ACC112 (cell line): ENCODE data around the gene FKBP2.
"Not testable (repeated sequence)": the region's sequence is repeated elsewhere in the genome, so short reads cannot be mapped to it uniquely, and the experiment has no call there.

Experiments used
- H2AFZ ChIP-seq: fragments of 200-600 bp; sonication (generic); one replicate; pipeline ENCODE4 v1.6.0; 2017; ENCODE audit warnings: antibody characterized with exemption, low read length; ENCODE audit not compliant: unreplicated experiment
- H3K27ac ChIP-seq: fragments of 200-600 bp; sonication (generic); 2 replicates; pipeline ENCODE4 v1.5.1; 2014; ENCODE audit warnings: low read depth, mild to moderate bottlenecking, antibody characterized with exemption, low read length, moderate library complexity
- H3K27me3 ChIP-seq: fragments of 200-600 bp; sonication (generic); 2 replicates; pipeline ENCODE4 v1.6.1; 2014; ENCODE audit warnings: mild to moderate bottlenecking, antibody characterized with exemption, low read length, moderate library complexity, mixed read lengths; ENCODE audit not compliant: insufficient read depth
- H3K36me3 ChIP-seq: fragments of 200-600 bp; sonication (generic); 2 replicates; pipeline ENCODE4 v1.6.1; 2016; ENCODE audit warnings: mild to moderate bottlenecking, antibody characterized with exemption, low read length, moderate library complexity, mixed read lengths; ENCODE audit not compliant: insufficient read depth
- H3K4me1 ChIP-seq: fragments of 200-600 bp; sonication (generic); one replicate; pipeline ENCODE4 v1.6.1; 2016; ENCODE audit warnings: low read length, mixed read lengths; ENCODE audit not compliant: insufficient read depth, unreplicated experiment, control insufficient read depth
- H3K4me3 ChIP-seq: fragments of 200-600 bp; sonication (generic); 2 replicates; pipeline ENCODE4 v1.5.1; 2014; ENCODE audit warnings: mild to moderate bottlenecking, low read depth, low read length
- H3K79me2 ChIP-seq: fragments of 200-600 bp; sonication (generic); one replicate; pipeline ENCODE4 v1.6.0; 2016; ENCODE audit warnings: low read length; ENCODE audit not compliant: control insufficient read depth, unreplicated experiment, insufficient read depth

Gene FKBP2

GRCh38 chr11:64244966-64245365, 4.1 kb downstream of the FKBP2 start:
- peak overlapping the region; percentile 96 for H3K4me3 ChIP-seq

GRCh38 chr11:64245401-64245796, 4.5 kb downstream of the FKBP2 start:
- Histone ChIP-seq H3K36me3 (no peaks in the 10 kb centered on the region), H3K27ac (peak overlapping the region; percentile 57), H3K79me2 (peaks cover 37% of the 10 kb centered on the region), H3K27me3 (no peaks in the 10 kb centered on the region), H3K4me3 (peak overlapping the region; percentile 96), H2AFZ (no peak overlapping the region), H3K4me1 (peaks cover 36% of the 10 kb centered on the region)

More at GRCh38 chr11:64244966-64245365, 4.1 kb downstream of the FKBP2 start:
- H3K4me1 ChIP-seq = peaks cover 40% of the 10 kb centered on the region
- no peaks in the 10 kb centered on the region for H3K36me3 ChIP-seq
- H2AFZ ChIP-seq = no peak overlapping the region
- H3K27ac ChIP-seq = peak overlapping the region; percentile 57
- peaks cover 37% of the 10 kb centered on the region for H3K79me2 ChIP-seq
- no peaks in the 10 kb centered on the region for H3K27me3 ChIP-seq

- Histone ChIP-seq H3K79me2 (peaks cover 37% of the 10 kb centered on the region), H3K36me3 (no peaks in the 10 kb centered on the region), H3K4me1 (peaks cover 37% of the 10 kb centered on the region), H2AFZ (no peak overlapping the region), H3K4me3 (peak overlapping the region; percentile 96), H3K27ac (peak overlapping the region; percentile 78), H3K27me3 (no peaks in the 10 kb centered on the region)
These were observed 5.1 kb downstream of the FKBP2 start for GRCh38 chr11:64245797-64246620.

- Histone ChIP-seq H3K79me2 (peaks cover 38% of the 10 kb centered on the region), H3K4me3 (peak overlapping the region; percentile 96), H3K4me1 (peaks cover 37% of the 10 kb centered on the region)
- not testable (repeated sequence) for H2AFZ ChIP-seq, H3K27ac ChIP-seq, H3K36me3 ChIP-seq, H3K27me3 ChIP-seq
These were observed 5.7 kb downstream of the FKBP2 start for GRCh38 chr11:64246621-64246870.

- no peaks in the 10 kb centered on the region for H3K27me3 ChIP-seq
- peak within 1 kb of the TSS; percentile 96 for H3K4me3 ChIP-seq
- H2AFZ ChIP-seq = peak within 1 kb of the TSS; percentile 77
- H3K4me1 ChIP-seq = peaks cover 37% of the 10 kb centered on the region
- peaks cover 40% of the 10 kb centered on the region for H3K79me2 ChIP-seq
- H3K36me3 ChIP-seq = no peaks in the 10 kb centered on the region
- H3K27ac ChIP-seq = peak within 1 kb of the TSS; percentile 78
These were observed 6.2 kb downstream of the FKBP2 start, which contains the start of gene PPP1R14B for GRCh38 chr11:64246871-64247728. Gene PPP1R14B, minus strand, starts transcription at chr11:64246943. Its CDS starts 270 bp downstream, at chr11:64246673.

- no peak overlapping the region for H3K27ac ChIP-seq
- no peaks in the 10 kb centered on the region for H3K27me3 ChIP-seq
- peaks cover 42% of the 10 kb centered on the region for H3K79me2 ChIP-seq
- peak overlapping the region; percentile 83 for H3K4me3 ChIP-seq
- peak overlapping the region; percentile 28 for H2AFZ ChIP-seq
- peaks cover 32% of the 10 kb centered on the region for H3K4me1 ChIP-seq
- no peaks in the 10 kb centered on the region for H3K36me3 ChIP-seq
These were observed 7.0 kb downstream of the FKBP2 start for GRCh38 chr11:64247729-64248531.

GRCh38 chr11:64248578-64248977, 7.7 kb downstream of the FKBP2 start:
- Histone ChIP-seq H3K79me2 (peaks cover 46% of the 10 kb centered on the region), H2AFZ (no peak overlapping the region), H3K27me3 (no peaks in the 10 kb centered on the region), H3K36me3 (no peaks in the 10 kb centered on the region), H3K4me3 (no peak overlapping the region), H3K4me1 (peaks cover 32% of the 10 kb centered on the region), H3K27ac (no peak overlapping the region)

GRCh38 chr11:64249038-64249437, 8.1 kb downstream of the FKBP2 start:
- peaks cover 32% of the 10 kb centered on the region for H3K4me1 ChIP-seq

GRCh38 chr11:64249563-64250414, 8.9 kb downstream of the FKBP2 start:
- peaks cover 27% of the 10 kb centered on the region for H3K4me1 ChIP-seq
- H3K36me3 ChIP-seq = no peaks in the 10 kb centered on the region
- H2AFZ ChIP-seq = no peak overlapping the region
- H3K27me3 ChIP-seq = no peaks in the 10 kb centered on the region
- peaks cover 34% of the 10 kb centered on the region for H3K79me2 ChIP-seq
- H3K4me3 ChIP-seq = no peak overlapping the region
- no peak overlapping the region for H3K27ac ChIP-seq

More at GRCh38 chr11:64249038-64249437, 8.1 kb downstream of the FKBP2 start:
- no peak overlapping the region for H3K27ac ChIP-seq
- H2AFZ ChIP-seq = no peak overlapping the region
- no peak overlapping the region for H3K4me3 ChIP-seq
- H3K79me2 ChIP-seq = peaks cover 42% of the 10 kb centered on the region
- H3K36me3 ChIP-seq = no peaks in the 10 kb centered on the region
- H3K27me3 ChIP-seq = no peaks in the 10 kb centered on the region
